MM.1S (cell line): Measurements from ENCODE around the gene ATRN.

Source experiments
- DNase-seq: peaks from one replicate; pipeline ENCODE4 v3.0.0-alpha.2; 2015
- H2AFZ ChIP-seq: fragments of 300-600 bp; sonication (generic); 2 replicates; pipeline ENCODE4 v1.6.0; 2016; ENCODE audit warnings: antibody characterized with exemption, low read length
- H3F3A ChIP-seq: fragments of 300-600 bp; sonication (generic); 2 replicates; pipeline ENCODE4 v1.6.1; 2016; ENCODE audit warnings: mild to moderate bottlenecking, antibody characterized with exemption, low read length, moderate library complexity, mixed read lengths; ENCODE audit not compliant: insufficient read depth
- H3K27ac ChIP-seq: fragments of 300-600 bp; sonication (generic); 2 replicates; pipeline ENCODE4 v1.5.1; 2016; ENCODE audit warnings: mild to moderate bottlenecking, low read length
- H3K27me3 ChIP-seq: fragments of 300-600 bp; sonication (generic); replicated peaks from 2 replicates; pipeline ENCODE4 v1.6.0; 2016; ENCODE audit warnings: low read length; ENCODE audit not compliant: insufficient read depth
- H3K36me3 ChIP-seq: fragments of 300-600 bp; sonication (generic); replicated peaks from 2 replicates; pipeline ENCODE4 v1.6.1; 2016; ENCODE audit warnings: mild to moderate bottlenecking, low read length, mixed read lengths; ENCODE audit not compliant: insufficient read depth
- H3K4me1 ChIP-seq: fragments of 300-600 bp; sonication (generic); 2 replicates; pipeline ENCODE4 v1.6.1; 2016; ENCODE audit warnings: low read length, mixed read lengths
- H3K4me2 ChIP-seq: fragments of 300-600 bp; sonication (generic); 2 replicates; pipeline ENCODE4 v1.6.0; 2016; ENCODE audit warnings: low read depth, low read length
- H3K4me3 ChIP-seq: fragments of 300-600 bp; sonication (generic); 2 replicates; pipeline ENCODE4 v1.5.1; 2016; ENCODE audit warnings: low read length, mixed read lengths
- H3K79me2 ChIP-seq: fragments of 300-600 bp; sonication (generic); 2 replicates; pipeline ENCODE4 v1.6.1; 2016; ENCODE audit warnings: mixed run types, low read length, mixed read lengths
- H3K9ac ChIP-seq: fragments of 300-600 bp; sonication (generic); 2 replicates; pipeline ENCODE4 v1.6.1; 2016; ENCODE audit warnings: low read length, mixed read lengths
- H3K9me2 ChIP-seq: fragments of 300-600 bp; sonication (generic); replicated peaks from 2 replicates; pipeline ENCODE4 v1.6.1; 2016; ENCODE audit warnings: mild to moderate bottlenecking, low read length, mixed read lengths; ENCODE audit not compliant: insufficient read depth
- H3K9me3 ChIP-seq: fragments of 300-600 bp; sonication (generic); replicated peaks from 2 replicates; pipeline ENCODE4 v1.6.1; 2016; ENCODE audit warnings: mild to moderate bottlenecking, low read length, mixed read lengths; ENCODE audit not compliant: insufficient read depth
- H4K20me1 ChIP-seq: fragments of 300-600 bp; sonication (generic); 2 replicates; pipeline ENCODE4 v1.6.1; 2016; ENCODE audit warnings: mild to moderate bottlenecking, low read length, moderate library complexity, mixed read lengths; ENCODE audit not compliant: insufficient read depth
- CTCF ChIP-seq: fragments of 300-600 bp; sonication (generic); IDR thresholded peaks from 2 replicates; pipeline ENCODE4 v1.5.1; 2016; ENCODE audit warnings: antibody characterized with exemption, low read length, mixed read lengths
- EZH2 ChIP-seq: fragments of 300-600 bp; sonication (generic); optimal IDR thresholded peaks from 2 replicates; pipeline ENCODE3; 2017; ENCODE audit warnings: low read depth, mild to moderate bottlenecking, antibody characterized with exemption, low read length, mixed read lengths
- EZH2phosphoT487 ChIP-seq: fragments of 300-600 bp; sonication (generic); IDR thresholded peaks from 2 replicates; pipeline ENCODE4 v1.6.1; 2018; ENCODE audit warnings: antibody characterized with exemption, low read length

The ATRN gene

DNA sequence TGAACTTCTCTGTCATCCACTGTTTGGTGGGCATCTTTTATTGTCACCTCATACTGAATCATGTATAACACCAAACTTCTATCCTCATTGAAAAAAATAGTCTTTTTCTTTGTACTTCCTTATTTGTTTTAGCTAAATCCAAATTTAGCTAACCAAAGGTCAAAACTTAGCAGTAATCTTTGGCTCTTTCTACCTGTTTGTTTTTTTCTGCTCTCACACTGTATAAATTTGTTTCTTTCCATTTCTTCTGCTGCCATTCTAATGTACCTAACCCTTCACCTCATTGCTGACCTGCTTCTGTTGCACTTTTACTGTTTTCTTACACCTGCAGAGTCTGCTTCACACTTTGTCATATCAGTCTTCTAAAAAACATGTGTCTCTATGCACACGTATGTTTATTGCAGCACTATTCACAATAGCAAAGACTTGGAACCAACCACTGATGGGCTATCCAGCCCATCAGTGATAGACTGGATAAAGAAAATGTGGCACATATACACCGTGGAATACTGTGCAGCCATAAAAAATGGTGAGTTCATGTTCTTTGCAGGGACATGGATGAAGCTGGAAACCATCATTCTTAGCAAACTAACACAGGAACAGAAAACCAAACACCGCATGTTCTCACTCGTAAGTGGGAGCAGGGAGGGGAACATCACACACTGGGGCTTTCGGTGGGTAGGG, 7.2 kb downstream of the ATRN start:
- Histone ChIP-seq H3K9me3 (no peaks in the 10 kb centered on the region), H3K4me1 (no peaks in the 10 kb centered on the region), H3K27me3 (no peaks in the 10 kb centered on the region), H3K9ac (no peak overlapping the region), H3K4me3 (no peak overlapping the region), H3F3A (no peaks in the 10 kb centered on the region), H3K27ac (no peak overlapping the region), H4K20me1 (no peaks in the 10 kb centered on the region), H3K4me2 (no peak overlapping the region), H2AFZ (no peak overlapping the region), H3K79me2 (peaks cover 19% of the 10 kb centered on the region), H3K9me2 (no peaks in the 10 kb centered on the region), H3K36me3 (no peaks in the 10 kb centered on the region)
- DNase-seq, result no peak
- no peak for TF ChIP-seq EZH2phosphoT487
- TF ChIP-seq CTCF, result no peak
- TF ChIP-seq EZH2, result no peak

GRCh38 chr20:3479025-3479424, 8.2 kb downstream of the ATRN start:
- no peak overlapping the region for H3K27ac ChIP-seq
- no peaks in the 10 kb centered on the region for H3K27me3 ChIP-seq
- no peak overlapping the region for H3K4me2 ChIP-seq
- H4K20me1 ChIP-seq, result no peaks in the 10 kb centered on the region
- no peaks in the 10 kb centered on the region for H3K4me1 ChIP-seq
- no peaks in the 10 kb centered on the region for H3K9me3 ChIP-seq
- H3K9me2 ChIP-seq, result no peaks in the 10 kb centered on the region
- H2AFZ ChIP-seq, result no peak overlapping the region
- no peak overlapping the region for H3K9ac ChIP-seq
- TF ChIP-seq EZH2, result no peak
- TF ChIP-seq EZH2phosphoT487, result no peak
- no peak for TF ChIP-seq CTCF
- H3F3A ChIP-seq, result no peaks in the 10 kb centered on the region
- no peak for DNase-seq
- H3K79me2 ChIP-seq, result peaks cover 9% of the 10 kb centered on the region
- H3K36me3 ChIP-seq, result no peaks in the 10 kb centered on the region
- H3K4me3 ChIP-seq, result no peak overlapping the region

DNA sequence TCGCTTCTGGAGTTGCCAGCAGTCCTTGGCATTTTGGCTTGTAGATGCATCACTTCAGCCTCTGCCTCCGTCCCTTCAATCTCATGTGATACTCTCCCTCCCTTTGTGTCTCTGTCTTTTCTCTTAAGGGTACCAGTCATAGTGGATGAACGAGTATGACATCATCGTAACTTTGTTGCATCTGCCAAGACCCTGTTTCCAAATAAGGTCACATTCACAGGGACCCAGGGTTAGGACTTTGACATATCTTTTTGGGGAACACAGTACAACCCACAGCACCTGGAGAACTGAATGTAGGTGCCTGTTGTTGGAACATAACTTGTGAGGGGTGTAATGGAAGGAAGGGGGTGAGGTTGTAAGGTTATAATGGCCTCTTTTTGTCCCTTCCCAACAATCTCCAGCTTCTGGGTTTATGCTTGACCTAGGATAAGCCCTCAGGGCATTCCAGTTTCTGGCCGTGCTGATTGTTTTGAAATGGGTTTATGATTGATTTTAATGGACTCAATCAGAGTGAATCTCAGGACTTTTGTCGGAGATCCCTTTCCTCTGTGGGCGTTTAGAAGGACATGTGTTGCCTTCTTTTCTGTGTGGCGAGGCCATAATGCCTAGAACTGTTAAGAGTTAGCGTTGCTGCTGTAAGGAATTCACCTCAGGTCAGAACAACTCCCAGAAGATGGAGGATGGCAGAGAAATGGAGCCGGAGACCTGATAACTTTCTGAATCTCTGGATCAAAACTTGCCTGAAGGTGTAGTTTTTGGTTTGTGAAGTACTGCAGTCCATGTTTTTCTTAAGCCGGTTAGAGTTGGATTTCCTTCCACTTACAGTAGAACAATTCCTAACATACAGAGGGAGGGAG, 9.2 kb downstream of the ATRN start:
- Histone ChIP-seq H3F3A (no peaks in the 10 kb centered on the region), H3K4me3 (no peak overlapping the region), H3K4me1 (no peaks in the 10 kb centered on the region), H3K9ac (no peak overlapping the region), H2AFZ (no peak overlapping the region), H3K27ac (no peak overlapping the region), H3K9me3 (no peaks in the 10 kb centered on the region), H3K36me3 (no peaks in the 10 kb centered on the region), H3K79me2 (peaks cover 7% of the 10 kb centered on the region; the same call in 1 of the 2 replicates), H4K20me1 (no peaks in the 10 kb centered on the region), H3K4me2 (no peak overlapping the region), H3K27me3 (no peaks in the 10 kb centered on the region), H3K9me2 (no peaks in the 10 kb centered on the region)
- TF ChIP-seq EZH2, result no peak
- TF ChIP-seq CTCF, result no peak
- TF ChIP-seq EZH2phosphoT487, result no peak
- DNase-seq, result no peak
